Posterior vena cava (tissue), 2 donors: ENCODE results near the gene RAB36. TPM values are rescaled to one million over a fixed set of nuclear protein-coding genes. Genes with fewer than 3 reads are reported as not detected.
"Not testable (repeated sequence)": the region's sequence is repeated elsewhere in the genome, so short reads cannot be mapped to it uniquely, and the experiment has no call there.

Source experiments
- DNase-seq: peaks from one replicate; pipeline ENCODE4 v3.0.0-alpha.2; 2020; ENCODE audit warnings: low spot score
- intact Hi-C, 2 donors: fragments of 100-400 bp; cut with DNase I; formaldehyde crosslinking; loops; one replicate each; pipeline versions ENCODE4 v1.14.1 to v1.14.2; 2022 to 2023
- total RNA-seq, 2 donors: library from RNA; stranded (reverse); fragmentation: NEBNext Ultra II Directional; extraction: Animal tissue kit (Norgen Biotek cat#: 25700); gene quantifications; one replicate each; pipeline ENCODE4 v1.2.1, GENCODE V29; 2021
- donor health status: DM: yes; HTN: yes; CAD: no.
- donor health status: DM: yes; HTN: yes; CAD: no.

Gene RAB36
- total RNA-seq, 2 donors from 2014 or later = 4.2 to 5.1 TPM

DNA sequence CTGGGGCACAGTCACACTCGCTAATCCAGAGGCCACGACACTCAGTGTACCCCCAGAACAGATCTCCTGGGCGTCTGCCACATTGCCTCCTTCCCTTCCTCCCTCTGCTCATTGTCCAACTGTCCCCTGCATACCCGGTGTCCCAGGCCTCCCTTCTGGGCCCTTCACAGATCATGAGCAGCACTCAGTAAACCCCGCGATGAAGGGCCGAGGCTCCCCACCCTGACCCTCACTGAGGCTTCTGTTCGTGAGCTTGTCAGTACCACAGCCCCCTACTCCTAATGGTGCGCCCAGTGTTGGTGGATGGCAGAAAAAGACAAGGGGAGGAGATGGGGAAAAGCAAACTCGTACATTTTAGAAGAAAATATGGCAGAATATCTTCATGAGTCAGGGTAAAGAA is 16.1 kb upstream of the RAB36 start:
- no peak for DNase-seq
- intact Hi-C loops = loop anchor here (2.0 to 5.0 kb wide), 2 partner anchors 170 to 172 kb away; no protein-coding TSS in a partner anchor

DNA sequence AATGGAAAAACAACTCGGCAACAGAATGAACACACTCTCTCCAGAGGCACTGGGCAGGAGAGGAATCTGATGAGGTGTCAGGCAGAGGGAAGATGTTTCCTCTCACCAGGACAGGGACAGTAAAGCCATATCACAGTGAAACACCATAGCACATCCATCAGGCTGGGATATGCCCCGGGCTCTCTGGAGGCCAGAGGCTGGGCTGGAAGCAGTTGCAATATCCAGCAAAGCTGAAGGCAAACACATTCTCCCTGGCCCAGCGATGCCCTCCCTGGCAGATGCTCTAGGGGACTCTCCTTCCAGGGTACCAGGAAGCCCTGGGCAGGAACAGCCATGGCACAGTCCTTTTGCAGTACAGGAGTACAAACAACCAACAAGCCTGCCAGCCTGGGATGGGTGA is 14.6 kb upstream of the RAB36 start:
- DNase-seq = no peak
- intact Hi-C loops = loop anchor here in 1 of 2 donors (5.0 kb wide), 1 partner anchor 283 kb away; no protein-coding TSS in a partner anchor

DNA sequence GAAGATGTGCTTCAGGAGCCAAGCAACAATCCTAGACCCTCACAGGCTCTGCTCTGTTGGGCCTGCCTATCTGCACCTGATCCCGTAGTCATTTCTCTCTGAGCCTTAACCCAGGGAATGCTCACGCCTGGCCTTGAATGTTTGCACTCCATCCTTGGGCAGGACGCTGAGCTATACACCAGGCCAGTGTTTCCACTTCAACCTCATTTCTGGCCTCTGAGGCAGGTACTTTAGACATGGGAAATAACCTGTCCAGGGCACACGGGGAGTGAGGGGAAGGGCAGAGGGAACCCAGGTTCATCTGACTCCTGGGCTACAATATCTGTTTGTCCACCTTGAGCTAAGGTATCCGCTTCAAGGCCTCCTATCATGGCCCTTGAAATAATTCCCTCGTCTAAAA is 13.3 kb upstream of the RAB36 start:
- intact Hi-C loops = loop anchor here in 1 of 2 donors (5.0 kb wide), 1 partner anchor 285 kb away; no protein-coding TSS in a partner anchor

DNA sequence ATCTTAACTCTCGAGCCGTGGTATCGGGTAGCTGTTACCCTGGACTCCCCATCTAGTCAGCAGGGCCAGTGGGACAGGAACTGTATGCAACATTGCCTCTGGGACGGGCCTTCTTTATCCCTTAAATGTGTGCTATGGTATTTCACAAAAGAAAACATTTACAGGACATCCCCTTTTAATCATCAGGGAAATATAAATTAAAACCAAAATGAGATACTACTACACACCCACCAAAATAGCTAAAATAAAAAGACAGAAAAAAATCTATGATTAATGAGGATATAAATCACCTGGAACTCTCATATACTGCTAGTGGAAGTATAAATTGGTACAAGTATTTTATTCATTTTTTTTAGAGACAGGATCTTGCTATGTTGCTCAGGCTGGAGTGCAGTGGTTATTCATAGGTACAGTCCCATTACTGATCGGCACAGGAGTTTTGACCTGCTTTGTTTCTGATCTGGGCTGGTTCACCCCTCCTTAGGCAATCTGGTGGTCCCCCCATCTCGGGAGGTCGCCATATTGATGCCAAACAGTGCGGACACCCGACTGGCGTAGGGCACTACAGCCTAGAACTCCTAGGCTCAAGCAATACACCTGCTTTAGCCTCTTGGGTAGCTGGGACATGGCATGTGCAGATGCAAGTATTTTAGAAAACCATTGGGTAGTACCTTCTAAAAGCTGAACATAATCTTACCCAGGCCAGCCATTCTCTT is 12.7 kb upstream of the RAB36 start:
- DNase-seq = no peak
- intact Hi-C loops = loop anchor here in 1 of 2 donors (5.0 kb wide), 1 partner anchor 285 kb away; no protein-coding TSS in a partner anchor

More for the DNA sequence above, 13.3 kb upstream of the RAB36 start:
- no peak for DNase-seq

DNA sequence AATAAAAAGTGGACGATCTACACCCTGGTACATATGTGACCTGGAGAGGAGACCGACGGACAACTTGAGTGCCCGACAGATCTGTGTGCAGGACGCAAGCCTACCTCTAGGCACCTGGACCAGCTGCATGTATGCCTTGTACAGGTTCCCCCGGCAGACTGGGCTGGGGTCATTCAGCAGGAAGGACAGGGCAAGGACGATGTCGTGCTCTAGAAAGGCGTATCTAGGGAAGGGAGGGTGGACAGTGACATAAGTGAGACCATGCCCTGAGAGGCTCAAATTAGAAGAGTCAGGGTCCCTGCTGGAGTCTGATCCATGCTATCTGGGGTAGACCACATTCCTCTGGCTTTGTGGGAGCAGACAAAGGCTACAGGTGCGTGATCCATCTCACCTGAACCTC is 11.4 kb upstream of the RAB36 start:
- intact Hi-C loops = loop anchor here in 1 of 2 donors (5.0 kb wide), 1 partner anchor 287 kb away; no protein-coding TSS in a partner anchor
- DNase-seq = no peak

GRCh38 chr22:23136991-23137390 is 8.3 kb upstream of the RAB36 start:
- DNase-seq, intact Hi-C loops: not testable (repeated sequence)

DNA sequence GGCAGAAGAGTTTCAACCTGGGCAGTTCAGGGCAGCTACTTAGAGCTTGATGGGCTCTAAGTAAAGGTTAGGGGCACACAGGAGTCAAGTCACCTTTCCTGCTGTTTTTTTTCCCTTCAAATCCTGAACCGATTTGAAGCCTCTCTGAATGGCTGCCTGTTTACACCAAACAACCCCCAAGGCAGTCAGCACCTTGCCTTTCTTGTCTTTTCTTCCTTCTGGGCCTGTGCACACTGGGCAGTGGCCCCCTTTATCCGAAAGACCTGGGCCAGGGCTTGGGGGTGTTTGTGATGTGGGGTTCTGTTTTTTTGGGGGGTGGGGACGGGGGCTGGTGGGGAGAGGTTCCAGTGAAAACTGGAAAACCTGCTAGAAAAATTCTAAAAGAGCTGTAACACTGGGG is 7.8 kb upstream of the RAB36 start:
- no peak for DNase-seq
- intact Hi-C loops = no loop called here

DNA sequence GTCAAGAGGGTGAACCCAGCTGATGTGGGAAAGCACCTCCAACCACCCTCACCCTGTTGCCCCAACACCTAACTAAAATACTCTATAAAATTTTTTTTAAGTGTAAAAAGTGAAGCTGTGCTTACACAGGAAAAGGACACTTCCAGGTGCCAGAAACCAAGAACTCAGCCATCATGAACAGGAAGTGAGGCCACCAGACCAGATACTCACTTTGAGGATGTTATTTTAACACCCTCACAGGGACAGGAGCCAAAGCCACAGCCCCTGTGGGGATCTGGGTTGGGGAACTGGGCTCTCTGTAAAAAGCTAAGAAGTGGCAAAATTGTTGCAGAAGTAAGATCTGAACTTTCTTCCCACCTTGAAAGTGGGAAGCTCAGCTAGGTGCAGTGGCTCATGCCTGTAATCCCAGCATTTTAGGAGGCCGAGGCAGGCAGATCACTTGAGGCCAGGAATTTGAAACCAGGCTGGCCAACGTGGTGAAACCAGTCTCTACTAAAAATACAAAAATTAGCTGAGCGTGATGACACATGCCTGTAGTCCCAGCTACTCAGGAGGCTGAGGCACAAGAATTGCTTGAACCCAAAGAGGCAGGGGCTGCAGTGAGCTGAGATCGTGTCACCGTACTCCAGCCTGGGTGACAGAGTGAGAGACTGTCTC is 7.2 kb upstream of the RAB36 start:
- intact Hi-C loops = no loop called here

DNA sequence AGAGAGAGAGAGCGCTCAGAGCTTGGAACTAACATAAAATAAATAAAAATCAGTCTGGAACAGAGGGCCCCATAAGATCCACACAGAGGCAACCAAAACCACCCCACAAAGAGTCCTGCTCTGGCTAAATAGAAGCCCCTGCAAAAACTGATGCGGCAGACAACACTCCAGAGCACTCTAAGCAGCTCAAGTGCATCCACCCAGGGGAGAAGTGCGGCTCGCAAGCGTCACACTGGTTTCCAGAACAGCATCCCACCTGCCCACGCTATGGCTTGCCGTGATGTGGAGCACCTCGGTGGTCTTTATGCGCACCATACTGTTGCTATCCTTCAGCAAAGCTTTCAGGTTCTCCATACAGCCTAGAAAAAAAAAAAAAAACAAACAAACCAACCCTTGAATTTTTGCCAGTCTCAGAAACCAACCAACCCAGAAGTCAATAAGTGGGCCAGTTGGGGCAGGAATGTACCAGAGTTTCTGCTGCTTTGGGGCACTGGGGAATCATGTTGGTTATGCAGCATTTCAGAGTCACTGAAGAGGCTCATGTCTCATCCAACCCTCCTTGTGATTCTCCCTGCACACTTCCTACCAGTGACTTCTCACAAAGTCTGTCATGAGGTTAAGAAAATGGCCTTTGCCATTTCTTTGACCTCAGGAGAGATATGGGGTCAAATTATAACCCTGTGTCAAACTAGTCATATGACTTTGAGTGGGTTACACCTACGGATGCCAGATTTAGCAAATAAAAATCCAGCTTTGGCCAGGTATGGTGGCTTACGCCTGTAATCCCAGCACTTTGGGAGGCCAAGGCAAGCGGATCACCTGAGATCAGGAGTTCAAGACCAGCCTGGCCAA is 6.5 kb upstream of the RAB36 start:
- DNase-seq = no peak
- intact Hi-C loops = no loop called here

More for the DNA sequence above, 7.2 kb upstream of the RAB36 start:
- no peak for DNase-seq

DNA sequence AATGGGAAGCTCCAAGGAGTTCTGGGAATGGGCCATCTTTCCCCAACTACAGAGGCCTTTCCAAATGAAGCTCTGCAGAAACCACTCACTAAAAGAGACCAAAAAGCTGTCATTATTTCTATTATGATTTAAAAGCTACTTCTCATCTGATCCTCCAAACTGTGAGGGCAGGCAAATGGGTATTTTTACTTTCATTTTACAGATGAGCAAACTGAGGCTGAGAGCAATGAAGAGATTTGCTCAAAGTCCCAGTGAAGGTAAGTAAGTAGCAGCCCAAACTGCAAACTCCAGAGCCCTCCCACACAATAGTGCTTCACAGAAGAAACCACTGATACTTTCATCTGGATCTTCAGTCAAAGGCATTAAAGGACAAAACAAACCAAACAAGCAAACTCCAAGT is 4.9 kb upstream of the RAB36 start:
- intact Hi-C loops = loop anchor here in 1 of 2 donors (10.0 kb wide), 1 partner anchor 1004 kb away; no protein-coding TSS in a partner anchor
- DNase-seq = no peak

GRCh38 chr22:23142546-23143105 is 2.7 kb upstream of the RAB36 start:
- intact Hi-C loops = loop anchor here in 1 of 2 donors (10.0 kb wide), 1 partner anchor 1002 kb away; no protein-coding TSS in a partner anchor
- DNase-seq = no peak

- intact Hi-C loops = loop anchor here in 1 of 2 donors (10.0 kb wide), 1 partner anchor 1002 kb away; no protein-coding TSS in a partner anchor
- DNase-seq = no peak
Measured at GRCh38 chr22:23143119-23143518, 2.2 kb upstream of the RAB36 start.

DNA sequence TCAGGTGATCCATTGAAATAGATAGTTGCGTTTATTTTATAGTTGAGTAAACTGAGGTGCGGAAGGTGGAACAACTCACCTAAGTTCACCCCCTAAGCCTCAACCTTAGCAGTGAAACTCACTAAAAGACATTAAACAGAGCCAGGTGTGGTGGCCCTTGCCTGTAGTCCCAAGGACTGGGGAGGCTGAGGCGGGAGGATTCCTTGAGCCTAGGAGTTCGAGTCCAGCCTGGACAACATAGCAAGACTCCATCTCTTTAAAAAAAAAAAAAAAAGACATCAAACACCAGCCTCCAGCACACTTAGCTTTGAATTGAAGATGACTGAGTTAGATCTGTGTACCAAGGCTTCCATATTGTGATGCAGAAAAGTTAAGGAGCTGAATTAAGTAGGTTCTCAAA is 845 bp upstream of the RAB36 start:
- intact Hi-C loops = loop anchor here in 1 of 2 donors (10.0 kb wide), 1 partner anchor 1000 kb away; no protein-coding TSS in a partner anchor
- DNase-seq = no peak

DNA sequence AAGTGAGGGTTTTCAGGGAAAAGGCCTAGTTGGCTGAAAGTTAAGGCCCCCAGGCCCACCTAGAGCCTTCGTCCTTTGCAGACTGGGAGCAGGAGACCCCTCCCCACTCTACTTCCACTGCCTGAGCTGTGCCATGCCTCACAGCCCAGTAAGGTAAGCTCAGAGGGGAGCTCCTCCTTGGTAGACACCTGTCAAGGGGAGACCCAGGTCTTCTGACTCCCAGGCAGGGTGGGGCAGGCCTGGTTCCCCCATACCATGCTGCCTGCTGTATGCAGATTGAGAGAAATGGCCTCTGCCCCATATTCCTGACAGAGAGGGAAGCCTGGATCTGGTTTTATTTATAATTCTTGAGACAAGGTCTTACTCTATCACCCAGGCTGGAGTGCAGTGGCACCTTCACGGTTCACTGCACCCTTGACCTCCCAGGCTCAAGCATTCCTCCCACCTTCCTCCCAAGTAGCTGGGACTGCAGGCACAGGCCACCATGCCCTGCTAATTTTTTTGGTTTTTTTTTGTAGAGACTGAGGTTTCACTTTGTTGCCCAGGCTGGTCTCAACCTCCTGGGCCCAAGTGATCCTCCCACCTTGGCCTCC is 697 bp downstream of the RAB36 start:
- no peak for DNase-seq
- intact Hi-C loops = loop anchor here in 1 of 2 donors (5.0 to 10.0 kb wide), 2 partner anchors 361 to 999 kb away; no protein-coding TSS in a partner anchor

DNA sequence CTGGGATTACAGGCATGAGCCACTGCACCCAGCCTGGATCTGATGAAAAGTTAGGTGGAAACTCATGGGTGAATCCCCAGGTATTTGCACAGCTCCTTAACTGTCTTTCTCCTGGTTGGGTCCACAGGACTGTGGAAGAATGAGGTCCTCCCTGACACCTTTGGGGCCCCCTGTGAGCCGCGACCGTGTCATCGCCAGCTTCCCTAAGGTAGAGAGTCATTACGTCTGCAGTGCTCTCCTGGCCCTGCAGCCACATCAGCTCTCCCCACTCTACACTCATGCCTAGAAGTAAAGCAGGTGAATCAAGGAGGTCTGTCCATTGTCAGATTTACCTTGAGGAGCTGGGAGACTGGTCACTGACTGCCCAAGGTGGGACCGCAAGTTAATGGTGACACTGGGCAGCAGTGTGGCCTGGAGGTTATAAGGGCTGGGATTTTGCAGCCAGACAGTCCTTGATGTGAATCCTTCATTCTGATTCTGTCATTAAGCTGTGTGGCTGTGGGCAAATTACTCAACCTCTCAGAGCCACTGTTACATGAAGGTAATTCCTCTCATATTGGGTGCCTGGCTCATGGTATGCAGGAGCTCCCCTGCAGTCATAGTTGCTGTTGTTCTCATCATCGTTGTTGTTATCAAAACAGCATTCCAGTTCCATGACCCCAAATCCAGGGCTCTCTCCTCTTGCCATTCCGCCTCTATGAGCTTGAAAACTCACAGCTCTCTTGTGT is 1.4 kb downstream of the RAB36 start:
- DNase-seq = no peak
- intact Hi-C loops = loop anchor here in 1 of 2 donors (5.0 to 10.0 kb wide), 2 partner anchors 361 to 998 kb away; no protein-coding TSS in a partner anchor

DNA sequence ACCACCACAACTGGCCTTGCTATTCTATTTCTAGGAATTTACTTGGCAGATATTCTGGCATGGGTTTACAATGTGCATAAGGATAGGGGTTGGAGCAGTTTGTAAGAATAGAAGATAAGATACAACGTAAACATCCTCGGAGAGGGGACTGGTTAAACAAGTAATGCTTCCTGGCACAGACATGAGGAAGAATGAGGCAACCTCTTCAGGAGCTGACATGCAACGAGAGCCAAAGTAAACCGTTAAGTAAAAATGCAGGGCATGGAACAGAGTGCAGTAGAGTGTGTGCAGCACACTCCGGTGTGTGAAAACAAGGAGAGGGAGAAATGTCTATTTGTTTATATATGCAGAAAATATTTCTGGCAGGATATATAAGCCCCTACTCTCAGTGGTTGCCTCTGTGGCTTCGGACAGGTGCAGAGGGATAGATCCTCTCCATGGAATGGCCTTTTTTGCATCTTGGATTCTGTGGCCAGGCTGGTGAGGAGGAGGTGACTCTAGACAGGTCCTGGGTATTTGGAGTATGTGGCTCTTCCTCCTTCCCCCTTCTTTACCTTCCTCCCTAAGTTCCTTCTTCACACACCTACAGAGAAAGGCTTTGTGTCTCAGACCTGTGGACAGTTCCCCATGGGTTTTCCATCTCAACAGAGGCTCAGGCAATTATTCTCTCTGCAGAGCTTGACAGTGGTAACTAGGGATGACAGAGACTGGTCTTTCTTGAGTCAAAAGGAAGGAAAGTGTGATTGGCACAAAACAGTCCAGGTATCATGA is 2.5 kb downstream of the RAB36 start:
- DNase-seq = no peak
- intact Hi-C loops = loop anchor here in 1 of 2 donors (5.0 to 10.0 kb wide), 2 partner anchors 359 to 997 kb away; no protein-coding TSS in a partner anchor

DNA sequence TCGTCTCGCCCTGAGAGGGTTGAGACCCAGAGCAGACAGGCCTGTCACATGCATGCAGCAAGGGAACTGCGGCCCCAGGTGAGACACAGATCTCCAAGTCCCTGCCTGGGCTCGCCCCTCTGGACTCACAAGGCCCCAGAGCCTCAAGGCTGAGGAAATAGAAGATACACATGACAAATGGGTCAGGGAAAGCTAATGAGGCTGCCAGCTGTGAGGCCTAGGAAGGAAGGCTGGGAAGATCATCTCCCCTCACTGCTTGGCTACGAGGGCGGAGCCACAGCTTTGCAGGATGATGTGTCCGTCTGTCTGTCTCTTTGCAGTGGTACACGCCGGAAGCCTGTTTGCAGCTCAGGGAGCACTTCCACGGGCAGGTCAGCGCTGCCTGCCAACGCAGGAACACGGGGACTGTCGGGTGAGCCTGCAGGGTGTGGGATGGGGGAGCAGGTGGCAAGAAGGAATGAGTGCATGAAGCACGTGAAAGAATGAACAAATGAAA is 4.5 kb downstream of the RAB36 start:
- intact Hi-C loops = loop anchor here in 1 of 2 donors (5.0 to 10.0 kb wide), 2 partner anchors 358 to 995 kb away; no protein-coding TSS in a partner anchor
- DNase-seq = no peak
